ENCODE results near the gene A3GALT2.

A3GALT2 gene

GRCh38 chr1:33288976-33289857, 31.7 kb downstream of the A3GALT2 start:
- DNase-seq = no peak

GRCh38 chr1:33287317-33287716, 33.6 kb downstream of the A3GALT2 start:
- no peak for DNase-seq

GRCh38 chr1:33286451-33287185, 34.3 kb downstream of the A3GALT2 start:
- no peak for DNase-seq

GRCh38 chr1:33284049-33284448, 36.8 kb downstream of the A3GALT2 start:
- no peak for DNase-seq

GRCh38 chr1:33282791-33283190, 38.1 kb downstream of the A3GALT2 start:
- no peak for DNase-seq

GRCh38 chr1:33281554-33282303, 39.2 kb downstream of the A3GALT2 start:
- DNase-seq = no peak

- no peak for DNase-seq
These were observed 40.7 kb downstream of the A3GALT2 start for GRCh38 chr1:33280091-33280661.

- DNase-seq = no peak
These were observed 43.3 kb downstream of the A3GALT2 start for GRCh38 chr1:33277488-33278084.

- no peak for DNase-seq
These were observed 44.2 kb downstream of the A3GALT2 start for GRCh38 chr1:33276573-33277298.

- DNase-seq = no peak
These were observed 45.0 kb downstream of the A3GALT2 start for GRCh38 chr1:33275706-33276572.

GRCh38 chr1:33275195-33275594, 45.7 kb downstream of the A3GALT2 start:
- no peak for DNase-seq

- no peak for DNase-seq
These were observed 46.5 kb downstream of the A3GALT2 start for GRCh38 chr1:33274446-33274845.

GRCh38 chr1:33273961-33274371, 46.9 kb downstream of the A3GALT2 start:
- DNase-seq = no peak

- DNase-seq = no peak
These were observed 47.5 kb downstream of the A3GALT2 start for GRCh38 chr1:33273406-33273805.

- no peak for DNase-seq
These were observed 48.0 kb downstream of the A3GALT2 start for GRCh38 chr1:33272930-33273329.

- DNase-seq = no peak
These were observed 48.4 kb downstream of the A3GALT2 start for GRCh38 chr1:33272509-33272908.

- DNase-seq = no peak
These were observed 49.0 kb downstream of the A3GALT2 start for GRCh38 chr1:33271666-33272505.

- DNase-seq = no peak
These were observed 50.0 kb downstream of the A3GALT2 start for GRCh38 chr1:33270808-33271465.

- no peak for DNase-seq
These were observed 50.5 kb downstream of the A3GALT2 start for GRCh38 chr1:33270379-33270778.
